Skin epidermis (tissue), 12 donors: Measurements from ENCODE around the gene HMGN5.

Experiments used
- H3K27ac ChIP-seq, 21 experiments: fragments of 200-600 bp; sonication (generic) in 11 of 21; one replicate each; pipeline ENCODE4 v1.5.0; 2020; ENCODE audit warnings: mild to moderate bottlenecking in 3 of 21, inconsistent platforms in 2 of 21, moderate library complexity in 2 of 21
- H3K4me3 ChIP-seq, 7 experiments: fragments of 200-600 bp; sonication (generic) in 2 of 7; one replicate each; pipeline ENCODE4 v1.5.0; 2020; ENCODE audit warnings: inconsistent platforms in 2 of 7, mild to moderate bottlenecking in 2 of 7, moderate library complexity in 1 of 7

HMGN5 gene

GRCh38 chrX:81121513-81122363 is 80.0 kb downstream of the HMGN5 start:
- peak overlapping the region in 3 of 21 experiments; percentile 3 to 53 (median 41) for H3K27ac ChIP-seq
- peak overlapping the region; percentile 35 to 54 (median 41) for H3K4me3 ChIP-seq

- peak overlapping the region; percentile 35 to 54 (median 41) for H3K4me3 ChIP-seq
- peak overlapping the region in 3 of 21 experiments; percentile 3 to 53 (median 41) for H3K27ac ChIP-seq
Measured at GRCh38 chrX:81120936-81121371, 80.8 kb downstream of the HMGN5 start.

- H3K27ac ChIP-seq = peak overlapping the region in 2 of 21 experiments; percentile 23 to 41
Measured at GRCh38 chrX:81120258-81120935, 81.3 kb downstream of the HMGN5 start.

GRCh38 chrX:81114757-81115156 is 87.0 kb downstream of the HMGN5 start:
- Histone ChIP-seq H3K27ac (no peak overlapping the region), H3K4me3 (no peak overlapping the region)

More at GRCh38 chrX:81120258-81120935, 81.3 kb downstream of the HMGN5 start:
- H3K4me3 ChIP-seq = peak overlapping the region; percentile 35 to 54 (median 41)

GRCh38 chrX:81110286-81110685 is 91.4 kb downstream of the HMGN5 start:
- no peak overlapping the region for H3K4me3 ChIP-seq
- H3K27ac ChIP-seq = no peak overlapping the region

GRCh38 chrX:81082649-81083048 is 119.1 kb downstream of the HMGN5 start:
- Histone ChIP-seq H3K4me3 (no peak overlapping the region), H3K27ac (no peak overlapping the region)
